ENCODE results near the gene SRSF8. TPM values are rescaled to one million over a fixed set of nuclear protein-coding genes. Genes with fewer than 3 reads are reported as not detected.
"Not testable (repeated sequence)": the region's sequence is repeated elsewhere in the genome, so short reads cannot be mapped to it uniquely, and the experiment has no call there.

SRSF8 gene
- total RNA-seq, 1 donor from 2014 or later: 13.4 TPM

- no peaks in the 10 kb centered on the region for H3K36me3 ChIP-seq (ENCODE audit: control insufficient read depth, insufficient read depth, low read length)
- DNase-seq (ENCODE audit: low read depth) (no peak), FAIRE-seq (no peak)
- no peak for TF ChIP-seq CTCF (IDR thresholded peaks at IDR 0.05; ENCODE audit: insufficient read depth, low read length, severe bottlenecking)
- peaks cover 2% of the 10 kb centered on the region for H3K27me3 ChIP-seq (ENCODE audit: control insufficient read depth, insufficient read depth, low read length)
- H3K4me3 ChIP-seq (ENCODE audit: low read depth, low read length): no peak overlapping the region
Measured at GRCh38 chr11:95042239-95042638, 24.5 kb upstream of the SRSF8 start.

GRCh38 chr11:95042906-95043305 is 23.8 kb upstream of the SRSF8 start:
- Histone ChIP-seq H3K4me3 (ENCODE audit: low read depth, low read length) (no peak overlapping the region), H3K27me3 (ENCODE audit: control insufficient read depth, insufficient read depth, low read length) (peaks cover 2% of the 10 kb centered on the region), H3K36me3 (ENCODE audit: control insufficient read depth, insufficient read depth, low read length) (no peaks in the 10 kb centered on the region)
- no peak for TF ChIP-seq CTCF (IDR thresholded peaks at IDR 0.05; ENCODE audit: insufficient read depth, low read length, severe bottlenecking)
- FAIRE-seq (no peak), DNase-seq (ENCODE audit: low read depth) (no peak)

- no peaks in the 10 kb centered on the region for H3K36me3 ChIP-seq (ENCODE audit: control insufficient read depth, insufficient read depth, low read length)
- no peak for DNase-seq (ENCODE audit: low read depth)
- TF ChIP-seq CTCF (IDR thresholded peaks at IDR 0.05; ENCODE audit: insufficient read depth, low read length, severe bottlenecking): no peak
Measured at GRCh38 chr11:95044010-95044409, 22.7 kb upstream of the SRSF8 start.

GRCh38 chr11:95045812-95046211 is 20.9 kb upstream of the SRSF8 start:
- Histone ChIP-seq H3K27me3 (ENCODE audit: control insufficient read depth, insufficient read depth, low read length) (peaks cover 2% of the 10 kb centered on the region), H3K4me3 (ENCODE audit: low read depth, low read length) (no peak overlapping the region), H3K36me3 (ENCODE audit: control insufficient read depth, insufficient read depth, low read length) (no peaks in the 10 kb centered on the region)
- DNase-seq (ENCODE audit: low read depth) (no peak), FAIRE-seq (no peak)
- TF ChIP-seq CTCF (IDR thresholded peaks at IDR 0.05; ENCODE audit: insufficient read depth, low read length, severe bottlenecking): no peak

More at GRCh38 chr11:95044010-95044409, 22.7 kb upstream of the SRSF8 start:
- no peak for FAIRE-seq
- Histone ChIP-seq H3K4me3 (ENCODE audit: low read depth, low read length) (no peak overlapping the region), H3K27me3 (ENCODE audit: control insufficient read depth, insufficient read depth, low read length) (peaks cover 2% of the 10 kb centered on the region)

GRCh38 chr11:95049122-95049521 is 17.6 kb upstream of the SRSF8 start, which contains the start of gene KDM4F:
Gene KDM4F, plus strand, starts transcription at chr11:95049422.
- not testable (repeated sequence) for DNase-seq (ENCODE audit: low read depth); H3K27me3 ChIP-seq (ENCODE audit: control insufficient read depth, insufficient read depth, low read length)
- peak; percentile 98 for FAIRE-seq

GRCh38 chr11:95050595-95051202 is 16.0 kb upstream of the SRSF8 start:
- FAIRE-seq: no peak
- TF ChIP-seq CTCF (IDR thresholded peaks at IDR 0.05; ENCODE audit: insufficient read depth, low read length, severe bottlenecking): no peak
- Histone ChIP-seq H3K27me3 (ENCODE audit: control insufficient read depth, insufficient read depth, low read length) (peaks cover 2% of the 10 kb centered on the region), H3K36me3 (ENCODE audit: control insufficient read depth, insufficient read depth, low read length) (no peaks in the 10 kb centered on the region), H3K4me3 (ENCODE audit: low read depth, low read length) (no peak overlapping the region)
- DNase-seq (ENCODE audit: low read depth): no peak

More at GRCh38 chr11:95049122-95049521, 17.6 kb upstream of the SRSF8 start, which contains the start of gene KDM4F:
- H3K4me3 ChIP-seq (ENCODE audit: low read depth, low read length); H3K36me3 ChIP-seq (ENCODE audit: control insufficient read depth, insufficient read depth, low read length): not testable (repeated sequence)

Measured in bronchial epithelial cell (primary cell).